ENCODE measurements around the gene SUPT3H.

SUPT3H gene

GRCh38 chr6:45012687-45013086 lies 365.0 kb downstream of the SUPT3H start:
- DNase-seq (ENCODE audit: low read depth in 2 of 3, low spot score in 1 of 3), result no peak

GRCh38 chr6:45009576-45009975 lies 368.2 kb downstream of the SUPT3H start:
- no peak for DNase-seq (ENCODE audit: low read depth in 2 of 3, low spot score in 1 of 3)

- DNase-seq (ENCODE audit: low read depth in 2 of 3, low spot score in 1 of 3), result no peak
Observed at GRCh38 chr6:45006893-45007292, 370.8 kb downstream of the SUPT3H start.

GRCh38 chr6:45003961-45004360 lies 373.8 kb downstream of the SUPT3H start:
- DNase-seq (ENCODE audit: low read depth in 2 of 3, low spot score in 1 of 3), result no peak

GRCh38 chr6:45003387-45003786 lies 374.3 kb downstream of the SUPT3H start:
- DNase-seq (ENCODE audit: low read depth in 2 of 3, low spot score in 1 of 3), result no peak

GRCh38 chr6:45002390-45003105 lies 375.2 kb downstream of the SUPT3H start:
- no peak for DNase-seq (ENCODE audit: low read depth in 2 of 3, low spot score in 1 of 3)

GRCh38 chr6:45001663-45002062 lies 376.1 kb downstream of the SUPT3H start:
- no peak for DNase-seq (ENCODE audit: low read depth in 2 of 3, low spot score in 1 of 3)

- DNase-seq (ENCODE audit: low read depth in 2 of 3, low spot score in 1 of 3), result no peak
Observed at GRCh38 chr6:45000833-45001232, 376.9 kb downstream of the SUPT3H start.

- no peak for DNase-seq (ENCODE audit: low read depth in 2 of 3, low spot score in 1 of 3)
Observed at GRCh38 chr6:44999066-44999465, 378.7 kb downstream of the SUPT3H start.

- DNase-seq (ENCODE audit: low read depth in 2 of 3, low spot score in 1 of 3), result no peak
Observed at GRCh38 chr6:44995486-44996132, 382.1 kb downstream of the SUPT3H start.

- DNase-seq (ENCODE audit: low read depth in 2 of 3, low spot score in 1 of 3), result no peak
Observed at GRCh38 chr6:44989391-44989790, 388.3 kb downstream of the SUPT3H start.

- DNase-seq (ENCODE audit: low read depth in 2 of 3, low spot score in 1 of 3), result no peak
Observed at GRCh38 chr6:44985006-44985405, 392.7 kb downstream of the SUPT3H start.

GRCh38 chr6:44983467-44984365 lies 394.0 kb downstream of the SUPT3H start:
- DNase-seq (ENCODE audit: low read depth in 2 of 3, low spot score in 1 of 3), result no peak

- no peak for DNase-seq (ENCODE audit: low read depth in 2 of 3, low spot score in 1 of 3)
Observed at GRCh38 chr6:44980841-44981240, 396.9 kb downstream of the SUPT3H start.

GRCh38 chr6:44976677-44977641 lies 400.8 kb downstream of the SUPT3H start:
- DNase-seq (ENCODE audit: low read depth in 2 of 3, low spot score in 1 of 3), result no peak

- DNase-seq (ENCODE audit: low read depth in 2 of 3, low spot score in 1 of 3), result no peak
Observed at GRCh38 chr6:44974511-44974910, 403.2 kb downstream of the SUPT3H start.

GRCh38 chr6:44972709-44973108 lies 405.0 kb downstream of the SUPT3H start:
- DNase-seq (ENCODE audit: low read depth in 2 of 3, low spot score in 1 of 3), result no peak

GRCh38 chr6:44969446-44970185 lies 408.1 kb downstream of the SUPT3H start:
- no peak for DNase-seq (ENCODE audit: low read depth in 2 of 3, low spot score in 1 of 3)

- no peak for DNase-seq (ENCODE audit: low read depth in 2 of 3, low spot score in 1 of 3)
Observed at GRCh38 chr6:44967481-44967880, 410.3 kb downstream of the SUPT3H start.
